Fibroblast of peridontal ligament (primary cell): ENCODE data around the gene MTURN.

Experiments
- DNase-seq: peaks from one replicate; pipeline ENCODE4 v3.0.0-alpha.2; 2010; ENCODE audit errors: extremely low read depth

Gene MTURN

GRCh38 chr7:30206942-30207341, 72.2 kb downstream of the MTURN start:
- DNase-seq: no peak

- no peak for DNase-seq
These were observed 72.6 kb downstream of the MTURN start for GRCh38 chr7:30207376-30207775.

GRCh38 chr7:30209951-30210350, 75.2 kb downstream of the MTURN start:
- DNase-seq: no peak
